GM12875 (cell line): ENCODE data around the gene WDR74.

ENCODE experiments used
- H3K4me3 ChIP-seq: one replicate; pipeline ENCODE4 v1.5.1; 2011; ENCODE audit warnings: low read depth, low read length, control low read depth
- CTCF ChIP-seq: IDR thresholded peaks from 2 replicates; pipeline ENCODE4 v1.5.1; 2011; ENCODE audit warnings: low read depth, mild to moderate bottlenecking, control low read depth, inconsistent platforms, low read length, moderate library complexity, borderline replicate concordance; ENCODE audit not compliant: insufficient read depth

WDR74 gene

GRCh38 chr11:62858201-62858600, 18.8 kb upstream of the WDR74 start:
- TF ChIP-seq CTCF = no peak
- peak overlapping the region; percentile 18 for H3K4me3 ChIP-seq

GRCh38 chr11:62857541-62857982, 18.2 kb upstream of the WDR74 start:
- peak overlapping the region; percentile 55 for H3K4me3 ChIP-seq
- no peak for TF ChIP-seq CTCF

GRCh38 chr11:62856333-62856895, 17.0 kb upstream of the WDR74 start:
- TF ChIP-seq CTCF = no peak
- H3K4me3 ChIP-seq = peak overlapping the region; percentile 55

GRCh38 chr11:62855571-62856332, 16.4 kb upstream of the WDR74 start:
- no peak for TF ChIP-seq CTCF
- peak overlapping the region; percentile 89 for H3K4me3 ChIP-seq

GRCh38 chr11:62854825-62855570, 15.6 kb upstream of the WDR74 start:
- TF ChIP-seq CTCF = no peak
- H3K4me3 ChIP-seq = peak overlapping the region; percentile 89

GRCh38 chr11:62854013-62854824, 14.8 kb upstream of the WDR74 start:
- H3K4me3 ChIP-seq = peak overlapping the region; percentile 89
- TF ChIP-seq CTCF = no peak
